RKO (cell line): Measurements from ENCODE around the gene S100A7A.

ENCODE experiments used
- DNase-seq: peaks from one replicate; pipeline ENCODE4 v3.0.0-alpha.2; 2016; ENCODE audit warnings: low spot score

The S100A7A gene

DNA sequence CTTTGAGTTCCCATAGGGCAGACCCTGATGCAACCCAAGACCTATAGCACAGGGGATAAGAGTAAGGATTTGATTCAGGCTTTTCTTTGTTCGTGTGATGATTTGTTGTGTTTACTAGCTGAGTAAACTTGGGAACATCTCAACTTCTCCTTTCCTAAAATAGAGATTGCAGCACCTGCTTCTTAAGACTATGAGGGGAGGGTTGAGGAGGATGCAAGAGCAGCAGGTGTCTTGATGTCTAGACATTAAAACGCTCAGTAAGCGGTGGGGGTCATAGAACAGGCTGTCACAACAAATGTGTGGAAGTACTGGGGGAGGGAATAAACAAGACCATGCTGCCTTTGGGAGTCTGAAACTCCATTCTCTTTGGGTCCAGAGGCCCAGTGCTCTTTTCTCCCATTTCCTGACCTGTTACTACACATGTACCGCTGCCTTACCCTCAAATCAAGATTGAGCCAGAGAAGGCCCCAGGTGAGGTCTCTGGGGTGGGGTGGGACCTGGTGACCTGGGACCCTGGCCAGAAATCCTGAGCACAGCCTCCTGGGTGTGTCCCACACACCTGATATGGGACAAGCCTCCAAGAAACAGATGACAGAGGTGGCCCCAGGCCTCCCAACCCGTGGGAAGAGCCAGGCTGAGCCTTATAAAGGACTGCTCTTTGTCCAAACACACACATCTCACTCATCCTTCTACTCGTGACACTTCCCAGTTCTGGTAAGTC, at the start of gene S100A7A:
Gene S100A7A, plus strand, starts transcription at position 671 of the 721 bp plus-strand sequence. CDS start 1,563 bp downstream, outside the sequence.
- no peak for DNase-seq

DNA sequence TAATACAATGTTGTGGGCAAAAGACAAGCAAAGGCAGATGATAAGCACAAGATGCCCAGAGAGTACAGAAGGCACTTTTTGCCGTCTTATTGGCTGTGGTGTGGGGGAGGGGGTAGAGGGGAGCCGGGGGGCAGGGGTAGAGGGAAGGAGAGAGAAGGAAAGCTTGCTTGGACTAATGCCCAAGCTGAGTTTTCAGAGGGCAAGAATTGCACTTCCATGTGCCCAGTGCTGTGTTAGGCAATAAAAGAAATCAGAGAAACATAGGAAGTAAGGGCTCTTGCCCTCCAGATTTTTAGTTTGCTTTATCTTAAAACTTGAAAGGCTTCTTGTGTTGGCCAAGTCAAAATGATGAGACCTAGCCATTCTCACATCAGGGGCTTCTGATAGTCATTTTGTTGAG, 49.2 kb upstream of the S100A7A start:
- DNase-seq, result no peak

DNA sequence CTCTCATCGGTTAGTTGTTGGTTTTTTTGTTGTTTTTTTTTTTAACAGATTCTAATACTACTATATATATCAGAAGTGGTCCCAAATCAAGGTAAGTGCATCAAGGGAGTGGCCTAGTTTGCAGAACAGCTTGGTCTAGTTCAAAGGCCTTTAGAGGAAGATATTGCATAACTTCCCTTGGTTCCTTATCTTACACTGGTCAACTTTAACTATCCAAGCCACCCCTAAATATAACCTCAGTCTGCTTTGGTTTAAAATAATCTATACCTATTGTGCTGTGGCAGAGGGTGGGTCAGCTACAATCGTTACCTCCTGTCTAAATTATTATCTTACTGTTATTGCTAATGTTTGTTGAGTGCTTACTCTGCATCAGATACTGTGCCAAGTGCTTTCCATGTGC, 47.8 kb upstream of the S100A7A start:
- DNase-seq, result no peak

DNA sequence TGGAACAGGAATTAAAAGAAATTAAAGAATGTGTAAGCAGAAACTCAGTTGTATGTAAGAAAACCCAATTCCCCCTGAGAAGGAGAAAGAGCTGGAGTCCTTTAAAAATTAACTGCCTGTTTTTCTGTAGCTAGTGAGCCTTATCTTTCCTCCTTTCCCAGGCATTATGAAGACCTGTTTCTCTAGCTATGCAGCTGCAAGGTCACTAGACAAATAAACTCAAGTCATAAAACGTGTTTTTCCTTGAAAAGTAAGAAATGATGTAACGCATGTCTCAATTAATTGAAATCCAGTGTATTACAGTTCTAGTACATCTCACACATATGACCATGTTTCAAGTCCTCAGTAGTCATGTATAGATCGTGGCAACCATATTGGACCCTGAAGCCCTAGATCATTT, 46.2 kb upstream of the S100A7A start:
- no peak for DNase-seq

DNA sequence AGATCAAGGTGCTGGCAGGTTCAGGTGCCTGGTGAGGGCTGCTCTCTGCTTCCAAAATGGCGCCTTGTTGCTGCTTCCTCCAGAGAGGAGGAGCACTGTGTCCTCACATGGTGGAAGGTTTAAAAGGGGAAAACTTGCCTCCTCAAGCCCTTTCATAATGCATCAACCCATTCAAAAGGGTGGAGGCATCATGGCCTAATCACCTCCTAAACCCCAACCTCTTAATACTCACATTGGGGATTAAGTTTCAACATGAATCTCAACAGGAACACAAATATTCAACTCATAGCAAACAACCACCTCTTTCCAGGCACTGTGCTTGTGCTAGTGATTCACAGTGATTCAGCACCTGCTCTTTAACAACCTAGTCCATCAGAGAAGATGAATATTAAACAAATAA, 45.1 kb upstream of the S100A7A start:
- DNase-seq, result no peak

DNA sequence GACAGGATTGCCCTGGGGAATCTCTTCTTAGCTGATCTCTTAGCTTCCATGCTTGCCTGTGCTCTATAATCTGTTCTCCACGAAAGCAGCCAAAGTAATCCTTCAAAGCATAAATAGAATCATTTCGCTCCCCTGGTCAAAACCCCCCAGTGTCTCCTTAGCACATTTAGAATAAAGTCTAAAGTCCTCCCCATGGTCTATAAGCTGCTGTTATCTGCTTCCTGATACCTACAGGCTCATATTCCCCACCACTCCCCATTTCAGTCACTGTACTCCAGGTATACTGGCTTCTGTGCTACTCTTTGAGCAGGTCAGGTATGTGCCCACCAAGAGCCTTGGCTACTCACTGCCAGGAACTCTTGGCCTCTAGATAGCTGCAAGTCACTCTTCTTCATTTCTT, 43.7 kb upstream of the S100A7A start:
- no peak for DNase-seq

DNA sequence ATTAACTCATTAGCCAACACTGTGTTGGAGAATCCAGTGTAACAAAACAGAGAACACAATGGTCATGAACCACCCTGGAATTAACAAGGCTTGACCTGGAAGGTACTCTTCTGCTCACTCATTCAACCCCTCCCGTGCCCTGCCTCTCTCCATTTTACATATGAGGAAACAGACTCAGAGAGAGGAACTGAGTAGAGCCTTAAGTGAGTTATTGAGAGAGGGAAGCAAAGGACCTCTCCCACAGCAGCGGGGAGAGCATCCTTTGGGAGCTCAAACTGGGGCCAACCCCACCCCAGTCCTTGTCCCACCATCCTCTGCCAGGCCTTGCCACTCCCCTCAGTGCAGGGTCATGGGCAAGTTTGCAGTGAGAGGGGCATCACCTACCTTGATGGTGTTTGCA, 42.2 kb upstream of the S100A7A start:
- no peak for DNase-seq

DNA sequence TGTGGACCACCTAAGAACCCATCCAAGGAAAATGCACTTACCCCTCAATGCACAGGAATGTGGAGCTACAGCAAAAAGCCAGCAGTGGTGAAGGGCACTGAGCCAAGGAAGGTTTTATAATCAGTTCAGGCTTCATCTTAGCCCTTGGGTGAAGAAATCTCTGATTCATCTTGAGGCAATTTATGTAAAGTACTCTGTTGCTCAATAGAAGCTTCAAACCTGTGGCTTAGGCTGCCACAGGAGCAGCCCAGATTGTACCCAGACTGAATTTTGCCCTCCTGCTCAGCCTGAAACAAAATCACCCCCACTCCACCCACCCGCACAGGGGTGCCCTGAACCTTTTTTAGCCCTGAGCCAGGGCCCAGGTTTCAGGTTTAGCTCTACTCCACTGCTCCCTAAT, 40.8 kb upstream of the S100A7A start, which contains the start of gene S100A12:
Gene S100A12, minus strand, starts transcription at position 111 of the 400 bp plus-strand sequence. CDS start 1,029 bp downstream, outside the sequence.
- DNase-seq, result no peak

DNA sequence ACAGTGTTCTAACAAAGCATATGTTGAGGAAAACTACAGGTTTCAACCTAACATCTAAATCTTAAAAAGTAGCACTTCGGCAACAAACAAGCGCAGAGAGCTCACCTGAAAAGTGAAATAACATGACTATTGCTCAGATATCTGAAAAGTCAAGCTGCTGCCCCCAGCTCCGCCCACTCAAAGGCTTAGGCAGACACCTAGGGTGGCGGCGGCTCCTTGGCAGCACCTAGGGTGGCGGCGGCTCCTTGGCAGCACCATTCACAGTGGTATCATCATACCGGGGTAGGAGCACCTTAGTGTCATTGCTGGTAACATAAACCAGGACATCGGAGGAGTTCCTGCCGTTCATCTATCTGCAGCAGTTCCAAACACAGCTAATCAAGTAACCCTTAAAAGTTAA, 36.7 kb upstream of the S100A7A start:
- no peak for DNase-seq

DNA sequence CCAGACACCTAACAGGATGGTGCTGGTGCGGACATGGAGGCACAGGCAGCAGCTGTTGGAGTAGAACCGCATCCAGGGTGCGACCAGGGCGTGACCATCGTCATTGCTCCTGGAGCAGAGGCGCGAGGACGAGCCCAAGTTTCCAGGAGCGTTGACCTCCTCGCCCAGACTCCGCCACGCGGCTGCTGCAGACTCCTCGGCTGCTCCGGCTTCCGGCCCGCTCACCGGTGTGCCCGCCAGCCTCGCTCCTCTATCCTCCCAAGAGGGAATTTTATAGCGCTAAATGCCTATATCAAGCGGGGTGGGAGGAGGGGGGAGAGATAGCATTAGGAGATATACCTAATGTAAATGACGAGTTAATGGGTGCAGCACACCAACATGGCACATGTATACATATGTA, 35.6 kb upstream of the S100A7A start:
- DNase-seq, result no peak

DNA sequence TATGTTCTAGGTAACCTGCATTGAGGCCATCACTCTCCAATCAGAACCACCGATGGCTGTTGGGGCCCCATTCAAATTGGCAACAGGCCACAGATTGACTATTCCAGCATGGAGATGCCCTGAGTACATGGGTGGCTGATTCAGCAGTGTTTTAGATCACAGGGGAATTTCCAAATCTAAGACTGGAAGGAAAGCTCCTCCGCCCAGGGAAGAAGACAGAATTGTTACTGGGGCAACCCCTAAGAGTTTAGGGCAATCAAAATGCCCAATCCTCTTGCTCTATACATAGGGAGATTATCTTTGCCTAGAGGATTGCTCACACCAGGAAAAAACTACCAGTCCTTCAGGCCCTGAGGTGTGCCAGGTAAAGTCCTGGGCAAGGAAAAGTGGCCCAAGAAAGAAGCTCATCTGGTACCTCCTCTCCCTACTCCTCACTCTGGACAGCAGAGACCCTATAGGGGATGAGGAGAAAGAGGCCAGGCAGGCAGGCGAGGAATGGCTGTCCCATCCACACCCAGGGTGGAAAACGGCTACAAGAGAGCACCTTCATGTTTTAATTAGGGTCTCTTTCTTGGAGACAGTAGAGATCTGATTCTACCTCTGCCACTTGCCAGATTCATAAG, 31.3 kb upstream of the S100A7A start:
- no peak for DNase-seq

DNA sequence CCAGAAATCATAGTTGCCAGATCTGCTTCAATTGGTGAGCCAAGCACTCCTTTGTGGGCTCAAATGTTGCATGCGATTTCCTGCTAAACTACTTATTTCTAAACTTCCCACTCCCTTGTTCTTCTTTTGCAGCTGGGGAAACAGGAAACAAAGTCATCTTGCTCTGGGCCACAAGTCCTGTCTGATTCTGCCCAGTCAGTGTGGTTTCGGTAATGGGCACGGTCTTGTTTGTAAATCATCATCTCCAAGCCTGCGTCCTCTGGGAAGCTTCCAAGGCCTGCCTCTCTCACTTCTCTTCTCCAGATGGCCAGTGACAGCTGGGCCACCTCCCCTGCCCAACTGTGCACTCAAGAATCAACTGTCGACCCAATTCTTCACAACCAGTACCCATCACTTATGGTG, 29.8 kb upstream of the S100A7A start:
- DNase-seq, result no peak

DNA sequence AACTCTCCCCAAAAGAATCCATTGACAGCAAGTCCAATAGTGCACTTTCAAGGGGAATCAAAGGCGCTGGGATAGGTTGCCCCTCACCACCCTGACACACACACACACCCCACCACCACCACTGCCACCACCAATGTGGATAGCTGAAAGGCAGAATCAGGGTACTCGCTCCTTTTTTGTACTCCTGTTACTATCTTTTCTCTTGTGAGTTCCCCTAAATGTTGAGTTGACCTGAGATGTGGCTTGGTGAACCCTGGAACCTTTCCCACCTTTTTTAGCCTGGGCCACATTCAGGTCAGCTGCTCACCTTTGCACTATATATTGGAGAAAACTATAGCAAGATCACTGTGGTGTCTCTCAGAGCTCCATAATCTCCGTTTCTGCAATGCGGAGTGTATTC, 29.3 kb upstream of the S100A7A start:
- DNase-seq, result no peak

DNA sequence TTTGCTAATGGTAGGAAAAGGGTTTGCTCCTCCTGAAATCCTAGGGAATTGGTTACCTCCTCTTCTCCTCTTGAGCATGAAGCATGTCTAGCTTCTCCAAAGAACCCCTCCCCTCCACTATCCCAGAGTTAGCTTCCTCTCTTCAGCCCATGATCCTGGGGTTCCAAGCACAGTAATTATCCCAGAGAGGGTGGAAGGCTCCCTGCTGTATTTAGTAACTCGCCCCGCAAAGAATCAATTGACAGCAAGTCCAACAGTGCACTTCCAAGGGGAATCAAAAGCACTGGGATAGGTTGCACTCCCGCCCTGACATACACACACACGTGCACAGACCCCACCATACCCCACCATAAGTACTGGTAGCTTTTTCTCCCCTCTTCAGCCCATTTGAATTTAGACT, 28.5 kb upstream of the S100A7A start:
- no peak for DNase-seq

DNA sequence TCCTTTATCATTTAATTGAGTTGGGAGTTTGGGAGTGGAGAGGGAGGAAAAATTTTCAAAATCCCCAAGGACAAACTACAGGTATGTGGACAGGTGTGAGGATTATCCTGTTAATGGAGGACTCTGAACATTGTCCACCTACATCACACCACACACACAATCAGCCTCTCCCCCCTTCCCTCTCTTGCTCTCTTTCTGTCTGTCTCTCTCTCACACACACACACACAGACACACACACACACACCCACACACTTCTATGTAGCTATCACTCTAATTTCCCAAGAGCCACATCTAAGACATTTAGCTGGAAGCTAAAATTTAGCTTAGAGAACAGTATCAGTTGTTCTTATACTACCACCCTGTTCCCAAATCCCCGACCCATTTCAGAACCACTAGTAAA, 26.9 kb upstream of the S100A7A start:
- DNase-seq, result no peak

DNA sequence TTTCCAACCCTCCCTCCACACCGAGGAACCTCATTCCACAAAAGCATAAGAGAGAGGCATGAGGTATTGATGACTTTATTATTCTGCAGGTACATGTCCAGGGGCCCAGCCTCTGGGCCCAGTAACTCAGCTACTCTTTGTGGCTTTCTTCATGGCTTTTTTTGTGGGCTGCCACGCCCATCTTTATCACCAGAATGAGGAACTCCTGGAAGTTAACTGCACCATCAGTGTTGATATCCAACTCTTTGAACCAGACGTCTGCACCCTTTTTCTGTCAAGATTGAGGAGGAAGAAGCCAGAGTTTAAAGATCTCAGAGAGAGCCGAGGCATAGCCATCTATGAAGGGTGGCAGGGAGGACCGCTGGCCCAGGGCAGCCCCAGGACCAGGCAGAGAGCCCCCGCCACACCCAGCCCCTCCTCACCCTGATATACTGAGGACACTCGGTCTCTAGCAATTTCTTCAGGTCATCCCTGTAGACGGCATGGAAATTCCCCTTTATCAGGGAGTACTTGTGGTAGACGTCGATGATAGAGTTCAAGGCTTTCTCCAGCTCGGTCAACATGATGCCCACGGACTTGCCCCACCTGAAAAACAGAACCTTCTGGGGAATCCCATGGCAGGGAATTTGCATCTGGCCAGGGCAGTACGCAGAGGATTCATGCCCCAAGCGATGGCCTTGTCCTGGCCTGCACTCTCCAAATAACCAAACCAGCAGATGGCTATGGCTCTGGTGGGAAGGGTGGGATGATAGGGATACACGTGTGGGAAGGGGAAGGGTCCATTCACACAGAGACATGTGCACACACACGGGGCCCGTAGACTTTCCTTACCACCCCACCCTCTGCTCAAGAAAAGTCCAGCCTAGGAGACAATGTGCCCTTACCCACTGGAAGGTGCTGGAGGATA, 26.1 kb upstream of the S100A7A start:
- no peak for DNase-seq

DNA sequence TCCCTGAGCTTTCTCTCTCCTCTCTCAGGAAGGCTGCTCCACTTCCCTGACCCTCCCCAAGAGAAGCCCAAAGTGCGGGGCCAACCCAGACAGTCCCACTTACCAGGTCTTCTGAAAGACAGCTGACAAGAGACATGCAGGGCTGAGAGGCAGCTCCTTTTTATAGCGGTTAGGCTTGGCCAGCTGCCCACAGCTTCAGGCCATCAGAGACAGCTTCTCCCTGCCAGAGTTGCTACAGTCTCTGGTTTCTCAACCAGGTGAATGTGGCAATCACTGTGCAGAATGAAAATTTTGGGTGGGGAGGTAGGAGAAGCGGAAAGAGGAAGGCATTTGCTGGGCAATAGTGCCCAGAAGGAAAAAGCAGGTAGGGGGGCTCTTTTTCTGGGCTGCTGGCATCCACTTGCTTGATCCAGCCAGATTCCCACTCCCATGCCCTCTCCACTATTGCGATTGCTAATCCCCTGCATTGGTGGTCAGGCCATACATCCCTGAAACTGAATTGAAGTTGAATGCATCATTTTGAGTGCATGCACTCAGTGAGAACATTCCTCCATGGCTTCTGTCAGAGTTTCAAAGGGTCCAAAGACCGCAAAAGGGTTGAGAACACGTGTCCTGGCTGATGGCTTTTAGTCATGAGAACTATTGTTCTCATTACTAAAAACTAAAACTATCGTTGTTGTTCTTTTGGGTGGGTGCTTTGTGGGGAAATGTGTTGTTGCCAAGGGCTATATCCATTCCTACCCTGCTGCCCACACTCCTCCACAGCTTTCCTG, 25.2 kb upstream of the S100A7A start, which contains the start of gene S100A8:
Gene S100A8, minus strand, starts transcription at position 136 of the 773 bp plus-strand sequence. CDS start 538 bp downstream, outside the sequence.
- DNase-seq, result no peak

DNA sequence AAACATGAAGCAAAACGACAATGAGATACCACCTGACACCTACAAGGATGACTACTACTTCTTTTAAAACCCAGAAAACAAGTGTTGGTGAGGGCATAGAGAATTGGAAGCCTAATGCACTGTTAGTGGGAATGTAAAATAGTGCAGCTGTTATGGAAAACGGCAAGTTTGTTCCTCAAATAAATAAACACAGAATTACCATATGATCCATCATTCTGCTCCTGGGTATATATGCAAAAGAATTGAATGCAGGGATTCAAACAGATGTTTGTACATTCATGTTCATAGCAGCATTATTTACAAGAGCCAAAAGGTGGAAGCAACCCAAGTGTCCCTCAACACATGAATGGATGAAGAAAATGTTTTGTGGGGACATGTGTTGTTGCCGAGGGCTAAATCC, 24.1 kb upstream of the S100A7A start:
- DNase-seq, result no peak

DNA sequence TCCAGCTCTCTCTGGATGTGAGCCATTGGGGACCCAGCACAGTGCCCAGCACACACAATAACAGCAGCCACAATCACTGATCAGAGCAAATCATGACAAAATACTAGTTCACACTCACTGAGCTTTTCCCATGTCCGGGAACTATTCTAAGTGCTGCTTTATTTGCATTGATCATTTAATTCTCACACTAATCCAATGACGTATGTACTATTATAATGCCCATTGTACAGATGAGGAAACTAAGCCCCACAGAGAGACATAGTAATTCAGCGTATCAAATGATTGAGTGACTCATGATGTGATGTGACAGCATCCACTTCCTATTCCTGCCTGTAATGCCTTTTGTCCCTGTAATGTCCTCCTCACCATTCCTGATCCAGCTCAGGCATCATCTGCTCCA, 23.5 kb upstream of the S100A7A start:
- DNase-seq, result no peak

DNA sequence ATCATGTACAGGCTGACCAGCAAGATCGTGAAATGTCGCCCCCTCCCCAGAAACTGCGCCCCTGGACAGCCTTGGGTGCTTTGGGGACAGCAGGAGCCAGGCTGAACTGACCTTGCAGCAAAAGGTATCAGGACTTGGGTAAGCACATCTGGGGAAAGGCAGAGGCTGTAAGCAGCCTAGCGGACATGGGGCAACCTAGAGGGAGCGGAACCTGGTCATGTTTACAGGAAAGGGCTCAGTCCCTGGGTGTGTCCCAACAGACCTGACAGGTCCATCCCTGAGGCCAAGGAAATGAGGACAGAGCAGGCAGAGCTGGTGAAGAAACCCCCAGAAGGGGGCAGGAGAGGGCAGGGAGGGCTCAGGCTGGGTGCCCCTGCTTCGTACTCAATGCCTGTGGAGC, 22.4 kb upstream of the S100A7A start:
- DNase-seq, result no peak

DNA sequence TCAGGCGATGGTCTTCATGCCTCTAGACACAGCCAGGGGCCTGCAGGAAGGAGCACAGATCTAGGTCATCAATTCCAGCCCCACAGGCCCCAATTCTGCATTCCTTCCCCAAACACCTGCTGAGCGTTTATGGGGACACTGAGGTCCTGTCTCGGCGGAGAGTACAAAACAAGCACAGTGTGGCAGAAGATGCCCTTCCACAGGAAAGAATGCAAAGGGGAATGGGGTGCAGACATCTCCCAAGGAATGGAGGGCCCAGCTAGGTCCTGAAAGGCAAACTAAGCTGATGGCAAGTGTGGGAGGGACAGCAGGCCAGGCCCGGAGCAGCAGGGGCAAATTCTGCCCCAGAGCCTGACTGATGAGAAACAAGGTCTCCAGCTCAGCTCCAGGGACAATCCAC, 21.9 kb upstream of the S100A7A start:
- DNase-seq, result no peak

DNA sequence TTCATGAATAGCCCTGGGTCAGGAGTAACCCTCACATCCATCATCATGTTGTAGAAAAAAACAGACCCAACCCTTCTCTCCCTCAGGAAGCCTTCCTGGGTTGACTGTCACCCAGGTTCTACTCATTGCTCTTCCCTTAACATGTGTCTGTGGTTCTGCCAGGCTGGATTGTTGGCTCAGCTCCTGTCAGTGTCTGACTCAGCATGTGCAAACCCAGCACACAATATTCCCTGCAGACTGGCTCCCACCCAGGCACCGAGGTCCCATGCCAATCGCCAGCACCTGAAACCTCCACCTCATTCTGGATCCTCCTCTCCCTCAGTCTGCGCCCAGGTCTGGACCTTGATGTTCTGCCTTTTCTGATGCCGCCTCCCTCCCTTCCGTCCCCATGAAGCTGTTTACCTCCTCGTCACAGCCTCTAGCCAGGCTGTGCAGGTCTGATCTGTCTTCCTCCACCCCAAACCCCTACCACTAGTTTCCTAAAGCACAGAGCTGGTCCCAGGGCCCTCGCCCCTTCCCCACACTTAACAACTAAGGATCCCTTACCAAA, 21.1 kb upstream of the S100A7A start:
- DNase-seq, result peak; percentile 8
